ENCODE data around the gene SOCS6.

Gene SOCS6, protein sequence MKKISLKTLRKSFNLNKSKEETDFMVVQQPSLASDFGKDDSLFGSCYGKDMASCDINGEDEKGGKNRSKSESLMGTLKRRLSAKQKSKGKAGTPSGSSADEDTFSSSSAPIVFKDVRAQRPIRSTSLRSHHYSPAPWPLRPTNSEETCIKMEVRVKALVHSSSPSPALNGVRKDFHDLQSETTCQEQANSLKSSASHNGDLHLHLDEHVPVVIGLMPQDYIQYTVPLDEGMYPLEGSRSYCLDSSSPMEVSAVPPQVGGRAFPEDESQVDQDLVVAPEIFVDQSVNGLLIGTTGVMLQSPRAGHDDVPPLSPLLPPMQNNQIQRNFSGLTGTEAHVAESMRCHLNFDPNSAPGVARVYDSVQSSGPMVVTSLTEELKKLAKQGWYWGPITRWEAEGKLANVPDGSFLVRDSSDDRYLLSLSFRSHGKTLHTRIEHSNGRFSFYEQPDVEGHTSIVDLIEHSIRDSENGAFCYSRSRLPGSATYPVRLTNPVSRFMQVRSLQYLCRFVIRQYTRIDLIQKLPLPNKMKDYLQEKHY

GRCh38 chr18:70288851-70289328, at the start of gene SOCS6:
Gene SOCS6, plus strand, starts transcription at chr18:70289045. Its CDS starts 35,624 bp downstream, at chr18:70324669.
- TF ChIP-seq CEBPB (IDR thresholded peaks at IDR 0.05): no peak
- peak; percentile 27; the same call in 1 of the 2 replicates for TF ChIP-seq ZBTB7A (IDR thresholded peaks at IDR 0.05; ENCODE audit: low read depth)
- TF ChIP-seq RAD21 (IDR thresholded peaks at IDR 0.05; ENCODE audit: low read depth): no peak
- no peak for TF ChIP-seq TEAD4 (IDR thresholded peaks at IDR 0.05)
- TF ChIP-seq EP300 (IDR thresholded peaks at IDR 0.05; ENCODE audit: borderline replicate concordance): no peak
- TF ChIP-seq FOXM1 (IDR thresholded peaks at IDR 0.05; ENCODE audit: borderline replicate concordance, low read depth): no peak
- peak; percentile 66; the same call in 1 of the 2 replicates for TF ChIP-seq TAF1 (IDR thresholded peaks at IDR 0.05; ENCODE audit: low read depth)
- TF ChIP-seq, protein P1, sequence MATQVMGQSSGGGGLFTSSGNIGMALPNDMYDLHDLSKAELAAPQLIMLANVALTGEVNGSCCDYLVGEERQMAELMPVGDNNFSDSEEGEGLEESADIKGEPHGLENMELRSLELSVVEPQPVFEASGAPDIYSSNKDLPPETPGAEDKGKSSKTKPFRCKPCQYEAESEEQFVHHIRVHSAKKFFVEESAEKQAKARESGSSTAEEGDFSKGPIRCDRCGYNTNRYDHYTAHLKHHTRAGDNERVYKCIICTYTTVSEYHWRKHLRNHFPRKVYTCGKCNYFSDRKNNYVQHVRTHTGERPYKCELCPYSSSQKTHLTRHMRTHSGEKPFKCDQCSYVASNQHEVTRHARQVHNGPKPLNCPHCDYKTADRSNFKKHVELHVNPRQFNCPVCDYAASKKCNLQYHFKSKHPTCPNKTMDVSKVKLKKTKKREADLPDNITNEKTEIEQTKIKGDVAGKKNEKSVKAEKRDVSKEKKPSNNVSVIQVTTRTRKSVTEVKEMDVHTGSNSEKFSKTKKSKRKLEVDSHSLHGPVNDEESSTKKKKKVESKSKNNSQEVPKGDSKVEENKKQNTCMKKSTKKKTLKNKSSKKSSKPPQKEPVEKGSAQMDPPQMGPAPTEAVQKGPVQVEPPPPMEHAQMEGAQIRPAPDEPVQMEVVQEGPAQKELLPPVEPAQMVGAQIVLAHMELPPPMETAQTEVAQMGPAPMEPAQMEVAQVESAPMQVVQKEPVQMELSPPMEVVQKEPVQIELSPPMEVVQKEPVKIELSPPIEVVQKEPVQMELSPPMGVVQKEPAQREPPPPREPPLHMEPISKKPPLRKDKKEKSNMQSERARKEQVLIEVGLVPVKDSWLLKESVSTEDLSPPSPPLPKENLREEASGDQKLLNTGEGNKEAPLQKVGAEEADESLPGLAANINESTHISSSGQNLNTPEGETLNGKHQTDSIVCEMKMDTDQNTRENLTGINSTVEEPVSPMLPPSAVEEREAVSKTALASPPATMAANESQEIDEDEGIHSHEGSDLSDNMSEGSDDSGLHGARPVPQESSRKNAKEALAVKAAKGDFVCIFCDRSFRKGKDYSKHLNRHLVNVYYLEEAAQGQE (IDR thresholded peaks at IDR 0.05; ENCODE audit: low read depth): no peak

- TF ChIP-seq, protein P2, sequence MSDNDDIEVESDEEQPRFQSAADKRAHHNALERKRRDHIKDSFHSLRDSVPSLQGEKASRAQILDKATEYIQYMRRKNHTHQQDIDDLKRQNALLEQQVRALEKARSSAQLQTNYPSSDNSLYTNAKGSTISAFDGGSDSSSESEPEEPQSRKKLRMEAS (IDR thresholded peaks at IDR 0.05): no peak
- no peak for TF ChIP-seq TCF12 (IDR thresholded peaks at IDR 0.05; ENCODE audit: low read depth)
- no peak for TF ChIP-seq YY1 (IDR thresholded peaks at IDR 0.05; ENCODE audit: low read depth)
- TF ChIP-seq, protein P1 (IDR thresholded peaks at IDR 0.05; ENCODE audit: low read depth): no peak
These were observed 45.5 kb upstream of the SOCS6 start for GRCh38 chr18:70243131-70243929.

DNA sequence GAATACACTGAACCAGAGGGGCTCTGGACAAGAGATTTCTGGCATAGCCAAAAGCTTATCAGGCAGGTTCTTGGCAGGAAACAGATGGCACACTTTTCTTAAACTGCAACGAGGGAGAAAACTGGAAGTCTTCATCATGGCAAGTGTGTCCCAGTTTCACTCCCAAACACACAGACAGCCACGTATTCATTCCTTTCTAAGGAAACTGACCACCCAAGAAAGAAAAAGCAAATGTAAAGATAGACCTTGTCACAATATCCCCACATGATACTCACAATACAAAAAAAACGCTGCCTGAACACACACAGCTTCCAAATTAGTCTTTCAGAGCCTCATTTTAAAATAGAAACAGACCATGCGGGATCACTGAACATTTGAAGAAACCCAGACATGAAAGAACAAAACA, 42.8 kb upstream of the SOCS6 start:
- TF ChIP-seq TCF12 (IDR thresholded peaks at IDR 0.05; ENCODE audit: low read depth) (no peak), RAD21 (IDR thresholded peaks at IDR 0.05; ENCODE audit: low read depth) (no peak), CREB1 (IDR thresholded peaks at IDR 0.05; ENCODE audit: low read depth) (no peak), ZBTB7A (IDR thresholded peaks at IDR 0.05; ENCODE audit: low read depth) (no peak), FOXM1 (IDR thresholded peaks at IDR 0.05; ENCODE audit: borderline replicate concordance, low read depth) (no peak), TEAD4 (IDR thresholded peaks at IDR 0.05) (no peak), NFIC (IDR thresholded peaks at IDR 0.05) (no peak), TAF1 (IDR thresholded peaks at IDR 0.05; ENCODE audit: low read depth) (no peak), CEBPB (IDR thresholded peaks at IDR 0.05) (no peak), YY1 (IDR thresholded peaks at IDR 0.05; ENCODE audit: low read depth) (no peak), EGR1 (IDR thresholded peaks at IDR 0.05) (no peak), USF1 (IDR thresholded peaks at IDR 0.05) (no peak), EP300 (IDR thresholded peaks at IDR 0.05; ENCODE audit: borderline replicate concordance) (no peak)
- TF ChIP-seq, protein P1 (IDR thresholded peaks at IDR 0.05; ENCODE audit: low read depth): no peak
- TF ChIP-seq, protein P2 (IDR thresholded peaks at IDR 0.05): no peak

DNA sequence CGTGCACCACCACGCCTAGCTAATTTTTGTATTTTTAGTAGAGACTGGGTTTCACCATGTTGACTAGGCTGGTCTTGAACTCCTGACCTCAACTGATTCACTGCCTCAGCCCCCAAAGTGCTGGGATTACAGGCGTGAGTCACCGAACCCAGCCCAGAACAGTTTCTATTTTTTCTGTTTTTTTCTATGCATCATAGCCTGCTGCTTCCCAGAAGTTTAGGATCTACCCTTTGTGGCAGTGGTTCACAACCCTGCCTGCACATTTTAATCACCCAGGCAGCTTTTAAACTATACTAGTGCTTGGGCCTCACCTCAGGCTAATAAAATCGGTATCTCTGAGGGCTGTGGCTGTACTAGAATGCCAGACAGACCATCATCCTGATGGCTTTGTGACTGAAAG, 39.7 kb upstream of the SOCS6 start:
- TF ChIP-seq CEBPB (IDR thresholded peaks at IDR 0.05): no peak
- TF ChIP-seq YY1 (IDR thresholded peaks at IDR 0.05; ENCODE audit: low read depth): no peak
- no peak for TF ChIP-seq TAF1 (IDR thresholded peaks at IDR 0.05; ENCODE audit: low read depth)
- TF ChIP-seq ZBTB7A (IDR thresholded peaks at IDR 0.05; ENCODE audit: low read depth): no peak
- TF ChIP-seq TCF12 (IDR thresholded peaks at IDR 0.05; ENCODE audit: low read depth): no peak
- no peak for TF ChIP-seq CREB1 (IDR thresholded peaks at IDR 0.05; ENCODE audit: low read depth)
- no peak for TF ChIP-seq RAD21 (IDR thresholded peaks at IDR 0.05; ENCODE audit: low read depth)
- TF ChIP-seq NFIC (IDR thresholded peaks at IDR 0.05): no peak
- TF ChIP-seq, protein P2 (IDR thresholded peaks at IDR 0.05): no peak
- TF ChIP-seq, protein P1 (IDR thresholded peaks at IDR 0.05; ENCODE audit: low read depth): no peak
- no peak for TF ChIP-seq USF1 (IDR thresholded peaks at IDR 0.05)
- no peak for TF ChIP-seq FOXM1 (IDR thresholded peaks at IDR 0.05; ENCODE audit: borderline replicate concordance, low read depth)
- TF ChIP-seq EP300 (IDR thresholded peaks at IDR 0.05; ENCODE audit: borderline replicate concordance): no peak
- TF ChIP-seq EGR1 (IDR thresholded peaks at IDR 0.05): no peak
- no peak for TF ChIP-seq TEAD4 (IDR thresholded peaks at IDR 0.05)

Data from Ishikawa (cell line).